GM23338 (cell line): ENCODE measurements around the gene SLC9A9. TPM values are rescaled to one million over a fixed set of nuclear protein-coding genes. Genes with fewer than 3 reads are reported as not detected.

Experiments used
- ATAC-seq: fragments of 200-7000 bp; cut with Tn5 transposase; 3 replicates; pipeline ENCODE4 v1.9.1; 2020
- DNase-seq: peaks from one replicate; pipeline ENCODE4 v3.0.0-alpha.2; 2015; ENCODE audit warnings: low spot score
- H2AFZ ChIP-seq: fragments of 200-600 bp; sonication (generic); 2 replicates; pipeline ENCODE4 v1.8.0; 2016; ENCODE audit warnings: antibody characterized with exemption, mild to moderate bottlenecking, moderate library complexity
- H3F3A ChIP-seq: fragments of 200-600 bp; sonication (generic); replicated peaks from 2 replicates; pipeline ENCODE4 v1.8.0; 2017; ENCODE audit warnings: antibody characterized with exemption, mixed run types, low read depth
- H3K27ac ChIP-seq: fragments of 200-600 bp; sonication (generic); 2 replicates; pipeline ENCODE4 v1.6.1; 2016; ENCODE audit warnings: low read depth
- H3K27me3 ChIP-seq: fragments of 200-600 bp; sonication (generic); 2 replicates; pipeline ENCODE4 v1.8.0; 2016; ENCODE audit warnings: mild to moderate bottlenecking, mixed run types, moderate library complexity; ENCODE audit not compliant: insufficient read depth
- H3K36me3 ChIP-seq: fragments of 200-600 bp; sonication (generic); 2 replicates; pipeline ENCODE4 v1.8.0; 2016; ENCODE audit warnings: mild to moderate bottlenecking; ENCODE audit not compliant: insufficient read depth
- H3K4me1 ChIP-seq: fragments of 200-600 bp; sonication (generic); 2 replicates; pipeline ENCODE4 v1.8.0; 2016; ENCODE audit warnings: mild to moderate bottlenecking, moderate library complexity; ENCODE audit not compliant: insufficient read depth
- H3K4me2 ChIP-seq: fragments of 200-600 bp; sonication (generic); 2 replicates; pipeline ENCODE4 v1.7.1; 2017; ENCODE audit warnings: mixed run types
- H3K4me3 ChIP-seq: fragments of 200-600 bp; sonication (generic); 2 replicates; pipeline ENCODE4 v1.6.1; 2016; ENCODE audit warnings: mixed run types
- H3K79me2 ChIP-seq: fragments of 200-600 bp; sonication (generic); replicated peaks from 2 replicates; pipeline ENCODE4 v1.8.0; 2017; ENCODE audit warnings: mild to moderate bottlenecking; ENCODE audit not compliant: insufficient read depth
- H3K9me2 ChIP-seq: fragments of 200-600 bp; sonication (generic); 2 replicates; pipeline ENCODE4 v1.8.0; 2017; ENCODE audit not compliant: insufficient read depth
- H4K20me1 ChIP-seq: fragments of 200-600 bp; sonication (generic); replicated peaks from 2 replicates; pipeline ENCODE4 v1.8.0; 2017; ENCODE audit warnings: mild to moderate bottlenecking; ENCODE audit not compliant: insufficient read depth
- H3K27ac Mint-ChIP-seq: 2 replicates; pipeline ENCODE4 v1.8.0; 2020; ENCODE audit warnings: inconsistent platforms, mild to moderate bottlenecking, moderate library complexity, mixed read lengths
- H3K27me3 Mint-ChIP-seq: 3 replicates; pipeline ENCODE4 v1.8.0; 2022; ENCODE audit warnings: low read depth, mild to moderate bottlenecking, moderate library complexity, mixed read lengths, inconsistent platforms; ENCODE audit not compliant: insufficient read depth, poor library complexity
- H3K36me3 Mint-ChIP-seq: 3 replicates; pipeline ENCODE4 v1.8.0; 2021; ENCODE audit warnings: low read depth, mild to moderate bottlenecking, inconsistent platforms, moderate library complexity, mixed read lengths
- H3K4me1 Mint-ChIP-seq: 3 replicates; pipeline ENCODE4 v1.8.0; 2020; ENCODE audit warnings: mild to moderate bottlenecking, inconsistent platforms, mixed read lengths
- H3K4me3 Mint-ChIP-seq: 3 replicates; pipeline ENCODE4 v1.8.0; 2021; ENCODE audit warnings: moderate library complexity, mild to moderate bottlenecking, inconsistent platforms, mixed read lengths
- H3K9me3 Mint-ChIP-seq: 3 replicates; pipeline ENCODE4 v1.8.0; 2020; ENCODE audit warnings: moderate library complexity, mild to moderate bottlenecking, inconsistent platforms, mixed read lengths
- CREB1 ChIP-seq: fragments of 250-450 bp; sonication (Bioruptor Pico); IDR thresholded peaks from 2 replicates; pipeline ENCODE4 v1.5.0; 2020; ENCODE audit warnings: low read depth, mild to moderate bottlenecking, moderate library complexity
- CTCF ChIP-seq, 2 experiments: fragments of 200-600 bp in 1 of 2; sonication (generic) in 1 of 2; conservative IDR thresholded peaks; 2 replicates each; pipeline versions ENCODE4 v1.5.1 to v1.6.1; 2016 to 2017; ENCODE audit warnings: antibody characterized with exemption in 2 of 2, low read depth in 2 of 2, mild to moderate bottlenecking in 2 of 2, moderate library complexity in 1 of 2
- EZH2 ChIP-seq: fragments of 200-600 bp; sonication (generic); IDR thresholded peaks from one replicate; pipeline ENCODE4 v1.8.0; 2017; ENCODE audit warnings: antibody characterized with exemption, mild to moderate bottlenecking, low read depth; ENCODE audit not compliant: unreplicated experiment
- EZH2phosphoT487 ChIP-seq: fragments of 200-600 bp; sonication (generic); IDR thresholded peaks from one replicate; pipeline ENCODE4 v1.8.1; 2018; ENCODE audit warnings: antibody characterized with exemption; ENCODE audit not compliant: unreplicated experiment
- JUNB ChIP-seq: IDR thresholded peaks from one replicate; pipeline ENCODE4 v1.6.1; 2016; ENCODE audit warnings: antibody characterized with exemption; ENCODE audit not compliant: unreplicated experiment
- NANOG ChIP-seq: IDR thresholded peaks from 2 replicates; pipeline ENCODE4 v1.6.1; 2016; ENCODE audit warnings: antibody characterized with exemption, borderline replicate concordance
- POLR2AphosphoS5 ChIP-seq: IDR thresholded peaks from 2 replicates; pipeline ENCODE4 v1.6.1; 2016; ENCODE audit warnings: antibody characterized with exemption, low read depth
- REST ChIP-seq: IDR thresholded peaks from one replicate; pipeline ENCODE4 v1.6.1; 2018; ENCODE audit warnings: antibody characterized with exemption; ENCODE audit not compliant: unreplicated experiment
- STAT1 ChIP-seq: IDR thresholded peaks from one replicate; pipeline ENCODE4 v1.6.1; 2016; ENCODE audit warnings: antibody characterized with exemption; ENCODE audit not compliant: unreplicated experiment
- ZNF114 ChIP-seq: fragments of 250-450 bp; sonication (Bioruptor Pico); IDR thresholded peaks from 2 replicates; pipeline ENCODE4 v1.5.0; 2020; ENCODE audit warnings: mild to moderate bottlenecking, moderate library complexity
- ZNF331 ChIP-seq: fragments of 250-450 bp; sonication (Bioruptor Pico); IDR thresholded peaks from 2 replicates; pipeline ENCODE4 v1.5.0; 2020; ENCODE audit warnings: low read depth, mild to moderate bottlenecking, moderate library complexity
- polyA plus RNA-seq: library from polyadenylated mRNA; unstranded; fragments of >200 nt; fragmentation: Nextera tagmentation; extraction: Ambion mirVana; gene quantifications from 2 replicates; pipeline ENCODE4 v1.2.1, GENCODE V29; 2016
- total RNA-seq: library from RNA; depleted of rRNA; stranded (reverse); fragments of >200 nt; shearing (Covaris generic); gene quantifications from 2 replicates; pipeline ENCODE4 v1.2.3, GENCODE V29; 2014
- TF ChIP-seq, protein P1 (sequence below): IDR thresholded peaks from 2 replicates; pipeline ENCODE4 v1.6.1; 2016; ENCODE audit warnings: antibody characterized with exemption
- TF ChIP-seq, protein P2 (sequence below): fragments of 250-450 bp; sonication (Bioruptor Pico); IDR thresholded peaks from 2 replicates; pipeline ENCODE4 v1.5.0; 2020; ENCODE audit warnings: mild to moderate bottlenecking, moderate library complexity

Gene SLC9A9
- total and polyA plus RNA-seq, 2 experiments from 2014 or later, result 1.3 to 1.6 TPM

GRCh38 chr3:143843587-143843986 lies 4.7 kb downstream of the SLC9A9 start:
- Histone ChIP-seq H3F3A (no peaks in the 10 kb centered on the region), H3K4me1 (peaks cover 28% of the 10 kb centered on the region), H3K4me2 (no peak overlapping the region), H3K79me2 (no peaks in the 10 kb centered on the region), H4K20me1 (no peaks in the 10 kb centered on the region), H3K27me3 (no peaks in the 10 kb centered on the region), H2AFZ (no peak overlapping the region), H3K36me3 (no peaks in the 10 kb centered on the region), H3K9me2 (no peaks in the 10 kb centered on the region), H3K4me3 (no peak overlapping the region), H3K27ac (no peak overlapping the region)
- Mint-ChIP-seq H3K27me3 (peaks cover 5% of the 10 kb centered on the region), H3K9me3 (no peaks in the 10 kb centered on the region), H3K27ac (no peak overlapping the region), H3K4me1 (peaks cover 40% of the 10 kb centered on the region), H3K4me3 (no peak overlapping the region), H3K36me3 (no peaks in the 10 kb centered on the region)
- DNase-seq, result no peak
- ATAC-seq, result no peak
- TF ChIP-seq NANOG, result no peak
- TF ChIP-seq, protein P1, sequence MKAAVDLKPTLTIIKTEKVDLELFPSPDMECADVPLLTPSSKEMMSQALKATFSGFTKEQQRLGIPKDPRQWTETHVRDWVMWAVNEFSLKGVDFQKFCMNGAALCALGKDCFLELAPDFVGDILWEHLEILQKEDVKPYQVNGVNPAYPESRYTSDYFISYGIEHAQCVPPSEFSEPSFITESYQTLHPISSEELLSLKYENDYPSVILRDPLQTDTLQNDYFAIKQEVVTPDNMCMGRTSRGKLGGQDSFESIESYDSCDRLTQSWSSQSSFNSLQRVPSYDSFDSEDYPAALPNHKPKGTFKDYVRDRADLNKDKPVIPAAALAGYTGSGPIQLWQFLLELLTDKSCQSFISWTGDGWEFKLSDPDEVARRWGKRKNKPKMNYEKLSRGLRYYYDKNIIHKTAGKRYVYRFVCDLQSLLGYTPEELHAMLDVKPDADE, result no peak
- no peak for TF ChIP-seq EZH2
- TF ChIP-seq STAT1, result no peak
- TF ChIP-seq EZH2phosphoT487, result no peak
- TF ChIP-seq CTCF (conservative IDR thresholded peaks at IDR 0.05; ENCODE audit: low read depth in 2 of 2), result no peak
- no peak for TF ChIP-seq JUNB
- no peak for TF ChIP-seq CREB1 (CRISPR knock-in tag)
- no peak for TF ChIP-seq ZNF114 (CRISPR knock-in tag)
- TF ChIP-seq ZNF331 (CRISPR knock-in tag), result no peak
- TF ChIP-seq POLR2AphosphoS5, result no peak
- TF ChIP-seq, protein P2, sequence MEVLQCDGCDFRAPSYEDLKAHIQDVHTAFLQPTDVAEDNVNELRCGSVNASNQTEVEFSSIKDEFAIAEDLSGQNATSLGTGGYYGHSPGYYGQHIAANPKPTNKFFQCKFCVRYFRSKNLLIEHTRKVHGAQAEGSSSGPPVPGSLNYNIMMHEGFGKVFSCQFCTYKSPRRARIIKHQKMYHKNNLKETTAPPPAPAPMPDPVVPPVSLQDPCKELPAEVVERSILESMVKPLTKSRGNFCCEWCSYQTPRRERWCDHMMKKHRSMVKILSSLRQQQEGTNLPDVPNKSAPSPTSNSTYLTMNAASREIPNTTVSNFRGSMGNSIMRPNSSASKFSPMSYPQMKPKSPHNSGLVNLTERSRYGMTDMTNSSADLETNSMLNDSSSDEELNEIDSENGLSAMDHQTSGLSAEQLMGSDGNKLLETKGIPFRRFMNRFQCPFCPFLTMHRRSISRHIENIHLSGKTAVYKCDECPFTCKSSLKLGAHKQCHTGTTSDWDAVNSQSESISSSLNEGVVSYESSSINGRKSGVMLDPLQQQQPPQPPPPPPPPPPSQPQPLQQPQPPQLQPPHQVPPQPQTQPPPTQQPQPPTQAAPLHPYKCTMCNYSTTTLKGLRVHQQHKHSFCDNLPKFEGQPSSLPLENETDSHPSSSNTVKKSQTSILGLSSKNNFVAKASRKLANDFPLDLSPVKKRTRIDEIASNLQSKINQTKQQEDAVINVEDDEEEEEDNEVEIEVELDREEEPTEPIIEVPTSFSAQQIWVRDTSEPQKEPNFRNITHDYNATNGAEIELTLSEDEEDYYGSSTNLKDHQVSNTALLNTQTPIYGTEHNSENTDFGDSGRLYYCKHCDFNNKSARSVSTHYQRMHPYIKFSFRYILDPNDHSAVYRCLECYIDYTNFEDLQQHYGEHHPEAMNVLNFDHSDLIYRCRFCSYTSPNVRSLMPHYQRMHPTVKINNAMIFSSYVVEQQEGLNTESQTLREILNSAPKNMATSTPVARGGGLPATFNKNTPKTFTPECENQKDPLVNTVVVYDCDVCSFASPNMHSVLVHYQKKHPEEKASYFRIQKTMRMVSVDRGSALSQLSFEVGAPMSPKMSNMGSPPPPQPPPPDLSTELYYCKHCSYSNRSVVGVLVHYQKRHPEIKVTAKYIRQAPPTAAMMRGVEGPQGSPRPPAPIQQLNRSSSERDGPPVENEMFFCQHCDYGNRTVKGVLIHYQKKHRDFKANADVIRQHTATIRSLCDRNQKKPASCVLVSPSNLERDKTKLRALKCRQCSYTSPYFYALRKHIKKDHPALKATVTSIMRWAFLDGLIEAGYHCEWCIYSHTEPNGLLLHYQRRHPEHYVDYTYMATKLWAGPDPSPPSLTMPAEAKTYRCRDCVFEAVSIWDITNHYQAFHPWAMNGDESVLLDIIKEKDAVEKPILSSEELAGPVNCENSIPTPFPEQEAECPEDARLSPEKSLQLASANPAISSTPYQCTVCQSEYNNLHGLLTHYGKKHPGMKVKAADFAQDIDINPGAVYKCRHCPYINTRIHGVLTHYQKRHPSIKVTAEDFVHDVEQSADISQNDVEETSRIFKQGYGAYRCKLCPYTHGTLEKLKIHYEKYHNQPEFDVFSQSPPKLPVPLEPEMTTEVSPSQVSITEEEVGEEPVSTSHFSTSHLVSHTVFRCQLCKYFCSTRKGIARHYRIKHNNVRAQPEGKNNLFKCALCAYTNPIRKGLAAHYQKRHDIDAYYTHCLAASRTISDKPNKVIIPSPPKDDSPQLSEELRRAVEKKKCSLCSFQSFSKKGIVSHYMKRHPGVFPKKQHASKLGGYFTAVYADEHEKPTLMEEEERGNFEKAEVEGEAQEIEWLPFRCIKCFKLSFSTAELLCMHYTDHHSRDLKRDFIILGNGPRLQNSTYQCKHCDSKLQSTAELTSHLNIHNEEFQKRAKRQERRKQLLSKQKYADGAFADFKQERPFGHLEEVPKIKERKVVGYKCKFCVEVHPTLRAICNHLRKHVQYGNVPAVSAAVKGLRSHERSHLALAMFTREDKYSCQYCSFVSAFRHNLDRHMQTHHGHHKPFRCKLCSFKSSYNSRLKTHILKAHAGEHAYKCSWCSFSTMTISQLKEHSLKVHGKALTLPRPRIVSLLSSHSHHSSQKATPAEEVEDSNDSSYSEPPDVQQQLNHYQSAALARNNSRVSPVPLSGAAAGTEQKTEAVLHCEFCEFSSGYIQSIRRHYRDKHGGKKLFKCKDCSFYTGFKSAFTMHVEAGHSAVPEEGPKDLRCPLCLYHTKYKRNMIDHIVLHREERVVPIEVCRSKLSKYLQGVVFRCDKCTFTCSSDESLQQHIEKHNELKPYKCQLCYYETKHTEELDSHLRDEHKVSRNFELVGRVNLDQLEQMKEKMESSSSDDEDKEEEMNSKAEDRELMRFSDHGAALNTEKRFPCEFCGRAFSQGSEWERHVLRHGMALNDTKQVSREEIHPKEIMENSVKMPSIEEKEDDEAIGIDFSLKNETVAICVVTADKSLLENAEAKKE, result no peak
- TF ChIP-seq REST, result no peak
